Measurements from ENCODE around the gene IGSF11. TPM values are rescaled to one million over a fixed set of nuclear protein-coding genes. Genes with fewer than 3 reads are reported as not detected.

The IGSF11 gene
- total and polyA plus RNA-seq, 4 experiments from 2014 or later: 0.22 to 0.44 TPM; not detected in 2

DNA sequence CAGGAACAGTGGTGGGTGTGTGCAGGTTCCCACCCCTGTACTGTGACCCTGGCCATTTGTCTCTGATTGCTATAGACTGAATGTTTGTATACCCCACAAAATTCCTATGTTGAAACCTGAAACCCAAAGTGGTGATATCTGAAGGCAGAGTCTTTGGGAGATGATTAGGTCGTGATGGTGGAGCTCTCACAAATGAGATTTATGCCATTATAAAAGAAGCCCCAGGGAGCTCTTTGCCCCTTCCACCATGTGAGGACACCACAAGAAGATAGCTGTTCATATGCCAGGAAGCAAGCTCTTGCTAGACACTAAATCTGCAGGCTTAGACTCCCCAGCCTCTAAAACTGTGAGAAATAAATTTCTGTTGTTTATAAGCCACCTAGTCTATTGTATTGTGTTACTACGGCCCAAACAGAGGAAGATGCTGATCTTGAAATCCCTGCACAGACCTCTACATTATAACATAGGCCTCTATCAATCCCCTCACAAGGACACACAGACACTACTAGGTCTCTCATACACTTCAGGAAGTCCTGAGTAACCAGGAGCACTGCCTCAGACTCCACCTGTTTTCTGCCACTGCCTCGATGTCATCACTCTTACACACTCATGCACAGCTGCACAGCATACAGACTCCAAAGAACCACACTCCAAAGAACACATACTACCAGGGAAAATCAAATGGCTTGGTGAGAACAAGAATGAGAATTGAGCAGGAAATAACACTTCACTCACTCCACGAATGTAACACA, 14.7 kb downstream of the IGSF11 start:
- Histone ChIP-seq H3K4me3 (ENCODE audit: low read length in 2 of 2) (no peak overlapping the region), H3K4me1 (ENCODE audit: insufficient read depth, low read length) (no peaks in the 10 kb centered on the region), H3K27me3 (ENCODE audit: insufficient read depth, low read length) (no peaks in the 10 kb centered on the region), H3K36me3 (ENCODE audit: insufficient read depth, low read length) (no peaks in the 10 kb centered on the region), H3K9me3 (ENCODE audit: control insufficient read depth in 1 of 2, low read length in 2 of 2) (no peaks in the 10 kb centered on the region), H3K27ac (ENCODE audit: low read depth, low read length) (no peak overlapping the region)
- Mint-ChIP-seq H3K27me3 (peaks cover 0 to 1% of the 10 kb centered on the region in 2 donors), H3K4me3 (no peak overlapping the region), H3K9me3 (no peaks in the 10 kb centered on the region), H3K4me1 (peaks cover 0 to 2% (median under 1%) of the 10 kb centered on the region in 4 donors), H3K36me3 (no peaks in the 10 kb centered on the region), H3K27ac (no peak overlapping the region)
- POLR2A ChIA-PET (ENCODE audit: partially characterized antibody): no interaction called here
- CTCF ChIA-PET (ENCODE audit: partially characterized antibody): interaction anchor here (1.0 to 2.4 kb wide), 2 partner anchors 15 to 138 kb away, joined by 3 to 17 read pairs; partner anchors contain the start of gene IGSF11
- intact Hi-C loops (cut with micrococcal nuclease): no loop called here
- DNase-seq: no peak

DNA sequence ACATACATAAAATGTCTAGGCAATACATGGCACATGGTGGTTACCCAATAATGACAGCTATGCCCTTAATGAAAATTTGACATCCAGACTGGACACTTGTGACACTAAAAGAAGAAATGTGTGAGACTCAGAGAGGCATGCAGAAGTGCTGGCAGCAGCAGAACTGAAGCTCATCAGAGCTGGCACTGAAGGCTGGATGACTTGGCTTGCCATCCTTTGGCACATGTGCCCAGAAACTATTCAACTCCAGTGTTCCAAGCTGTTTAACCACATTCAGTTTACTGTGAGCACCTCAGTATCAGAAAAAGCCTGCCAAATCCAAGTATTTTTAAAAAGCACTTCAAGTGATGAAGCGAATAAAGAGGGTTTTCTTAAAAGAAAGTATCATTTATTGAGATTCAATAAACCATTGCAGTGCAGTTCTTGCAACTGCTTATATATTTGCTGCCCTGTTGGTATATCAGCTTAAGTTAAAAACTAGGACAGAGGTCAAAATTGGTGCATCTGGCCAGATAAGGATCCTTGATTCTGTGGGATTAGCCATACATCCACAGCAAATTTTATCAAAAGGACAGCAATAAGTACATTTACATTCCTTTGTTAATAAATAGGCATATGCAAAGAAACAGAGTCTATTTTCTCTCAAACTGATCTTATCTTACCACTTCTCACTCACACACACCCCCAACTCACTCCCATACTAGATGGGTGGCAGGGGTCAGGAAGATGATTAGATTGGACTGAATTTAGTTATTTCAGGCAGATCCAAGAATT, 15.8 kb downstream of the IGSF11 start:
- intact Hi-C loops (cut with micrococcal nuclease): no loop called here
- Histone ChIP-seq H3K9me3 (ENCODE audit: control insufficient read depth in 1 of 2, low read length in 2 of 2) (no peaks in the 10 kb centered on the region), H3K4me3 (ENCODE audit: low read length in 2 of 2) (no peak overlapping the region), H3K36me3 (ENCODE audit: insufficient read depth, low read length) (no peaks in the 10 kb centered on the region), H3K4me1 (ENCODE audit: insufficient read depth, low read length) (no peaks in the 10 kb centered on the region), H3K27me3 (ENCODE audit: insufficient read depth, low read length) (no peaks in the 10 kb centered on the region), H3K27ac (ENCODE audit: low read depth, low read length) (no peak overlapping the region)
- Mint-ChIP-seq H3K4me1 (peaks cover 0 to 2% (median under 1%) of the 10 kb centered on the region in 4 donors), H3K27me3 (peaks cover 0 to 1% of the 10 kb centered on the region in 2 donors), H3K4me3 (no peak overlapping the region), H3K36me3 (no peaks in the 10 kb centered on the region), H3K27ac (no peak overlapping the region), H3K9me3 (no peaks in the 10 kb centered on the region)
- ChIA-PET CTCF (ENCODE audit: partially characterized antibody) (interaction anchor here (1.0 to 2.4 kb wide), 3 partner anchors 16 to 137 kb away, joined by 3 to 17 read pairs (median 6); partner anchors contain the start of gene IGSF11), POLR2A (ENCODE audit: partially characterized antibody) (no interaction called here)
- DNase-seq: no peak

DNA sequence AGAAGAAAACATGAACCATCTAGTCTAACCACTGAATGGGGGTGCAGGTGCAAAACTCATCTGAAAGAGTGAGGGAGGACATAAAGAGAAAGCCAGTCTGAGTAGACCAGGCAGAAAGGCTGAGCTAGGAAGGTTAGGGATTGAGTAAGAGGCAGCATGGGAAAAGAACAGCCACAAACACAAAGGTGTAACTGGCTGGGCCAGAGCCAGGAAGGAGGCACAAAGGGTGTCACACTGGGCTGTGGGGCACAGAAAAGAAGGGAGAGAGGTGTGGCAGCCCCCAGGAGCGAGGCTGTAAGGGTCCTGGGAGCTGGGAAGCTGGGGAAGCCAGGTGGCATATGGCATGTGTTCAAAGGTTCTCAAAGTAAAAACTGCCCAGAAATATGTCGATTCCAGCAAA, 18.7 kb downstream of the IGSF11 start:
- Histone ChIP-seq H3K27me3 (ENCODE audit: insufficient read depth, low read length) (no peaks in the 10 kb centered on the region), H3K4me3 (ENCODE audit: low read length in 2 of 2) (no peak overlapping the region), H3K4me1 (ENCODE audit: insufficient read depth, low read length) (no peaks in the 10 kb centered on the region), H3K36me3 (ENCODE audit: insufficient read depth, low read length) (no peaks in the 10 kb centered on the region), H3K9me3 (ENCODE audit: control insufficient read depth in 1 of 2, low read length in 2 of 2) (no peaks in the 10 kb centered on the region), H3K27ac (ENCODE audit: low read depth, low read length) (no peak overlapping the region)
- H3K36me3 Mint-ChIP-seq: no peaks in the 10 kb centered on the region
- H3K27me3 Mint-ChIP-seq: peaks cover 1 to 5% of the 10 kb centered on the region in 2 donors
- peaks cover 0 to 3% (median under 1%) of the 10 kb centered on the region in 4 donors for H3K4me1 Mint-ChIP-seq
- no peaks in the 10 kb centered on the region for H3K9me3 Mint-ChIP-seq
- H3K4me3 Mint-ChIP-seq: no peak overlapping the region
- POLR2A ChIA-PET (ENCODE audit: partially characterized antibody): no interaction called here
- CTCF ChIA-PET (ENCODE audit: partially characterized antibody): no interaction called here
- DNase-seq: no peak
- no peak overlapping the region for H3K27ac Mint-ChIP-seq
- intact Hi-C loops (cut with micrococcal nuclease): no loop called here

DNA sequence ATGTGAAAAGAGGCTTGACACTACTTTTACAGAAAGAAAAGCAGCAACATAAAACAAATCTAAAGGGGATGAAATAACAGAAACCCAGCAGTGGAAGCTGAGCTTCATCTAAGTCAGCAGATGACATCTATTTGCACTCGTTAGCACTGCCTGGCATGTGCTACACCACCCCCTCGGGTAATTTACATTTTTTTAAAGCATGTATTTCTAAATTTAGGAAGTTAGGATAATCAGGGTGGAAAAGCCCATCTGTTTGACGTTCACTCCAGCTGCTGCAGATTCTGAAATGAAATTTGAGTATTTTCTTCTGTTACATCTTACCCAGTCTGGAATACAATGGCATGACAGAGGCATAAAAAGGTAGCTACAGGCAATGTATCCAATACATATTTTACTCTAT, 20.7 kb downstream of the IGSF11 start:
- no peak for DNase-seq
- Mint-ChIP-seq H3K36me3 (no peaks in the 10 kb centered on the region), H3K9me3 (peaks cover 0 to 3% (median 0%) of the 10 kb centered on the region in 8 donors), H3K27me3 (peaks cover 0 to 9% of the 10 kb centered on the region in 2 donors), H3K4me1 (peaks cover 0 to 1% (median 0%) of the 10 kb centered on the region in 4 donors), H3K4me3 (no peak overlapping the region), H3K27ac (no peak overlapping the region)
- Histone ChIP-seq H3K4me1 (ENCODE audit: insufficient read depth, low read length) (no peaks in the 10 kb centered on the region), H3K36me3 (ENCODE audit: insufficient read depth, low read length) (no peaks in the 10 kb centered on the region), H3K9me3 (ENCODE audit: control insufficient read depth in 1 of 2, low read length in 2 of 2) (no peaks in the 10 kb centered on the region), H3K27me3 (ENCODE audit: insufficient read depth, low read length) (no peaks in the 10 kb centered on the region), H3K27ac (ENCODE audit: low read depth, low read length) (no peak overlapping the region), H3K4me3 (ENCODE audit: low read length in 2 of 2) (no peak overlapping the region)
- ChIA-PET CTCF (ENCODE audit: partially characterized antibody) (interaction anchor here (1.2 kb wide), 1 partner anchor 132 kb away, joined by 3 read pairs; no protein-coding TSS in a partner anchor), POLR2A (ENCODE audit: partially characterized antibody) (no interaction called here)
- intact Hi-C loops (cut with micrococcal nuclease): no loop called here

DNA sequence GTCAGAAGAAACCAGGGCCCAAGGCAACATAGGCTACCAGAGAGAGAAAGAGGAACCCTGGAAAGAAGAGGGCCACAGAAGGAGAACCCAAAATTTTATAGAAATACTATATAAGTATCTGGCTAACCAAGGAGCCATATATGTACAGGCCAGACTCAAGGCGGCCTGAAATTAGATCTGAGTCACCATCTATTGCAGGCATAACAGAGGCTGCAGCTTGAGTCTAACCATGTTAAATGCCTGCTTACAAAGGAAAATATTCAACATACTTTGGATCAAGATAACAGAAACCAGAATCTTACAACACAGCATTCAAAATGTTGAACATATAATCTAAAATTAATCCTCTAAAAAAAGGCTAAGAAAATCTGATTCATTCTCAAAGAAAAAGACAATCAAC, 23.1 kb downstream of the IGSF11 start:
- H3K4me3 ChIP-seq (ENCODE audit: low read length in 2 of 2): no peak overlapping the region
- H3K27me3 ChIP-seq (ENCODE audit: insufficient read depth, low read length): no peaks in the 10 kb centered on the region
- Mint-ChIP-seq H3K4me1 (peaks cover 0 to 1% (median 0%) of the 10 kb centered on the region in 4 donors), H3K4me3 (no peak overlapping the region), H3K36me3 (peaks cover 0 to 7% of the 10 kb centered on the region in 2 donors), H3K27me3 (peaks cover 3 to 9% of the 10 kb centered on the region in 2 donors), H3K9me3 (peaks cover 0 to 8% (median 2%) of the 10 kb centered on the region in 8 donors), H3K27ac (no peak overlapping the region)
- no peaks in the 10 kb centered on the region for H3K36me3 ChIP-seq (ENCODE audit: insufficient read depth, low read length)
- H3K4me1 ChIP-seq (ENCODE audit: insufficient read depth, low read length): no peaks in the 10 kb centered on the region
- intact Hi-C loops (cut with micrococcal nuclease): no loop called here
- ChIA-PET CTCF (ENCODE audit: partially characterized antibody) (no interaction called here), POLR2A (ENCODE audit: partially characterized antibody) (no interaction called here)
- no peak overlapping the region for H3K27ac ChIP-seq (ENCODE audit: low read depth, low read length)
- no peak for DNase-seq
- H3K9me3 ChIP-seq (ENCODE audit: control insufficient read depth in 1 of 2, low read length in 2 of 2): no peaks in the 10 kb centered on the region

DNA sequence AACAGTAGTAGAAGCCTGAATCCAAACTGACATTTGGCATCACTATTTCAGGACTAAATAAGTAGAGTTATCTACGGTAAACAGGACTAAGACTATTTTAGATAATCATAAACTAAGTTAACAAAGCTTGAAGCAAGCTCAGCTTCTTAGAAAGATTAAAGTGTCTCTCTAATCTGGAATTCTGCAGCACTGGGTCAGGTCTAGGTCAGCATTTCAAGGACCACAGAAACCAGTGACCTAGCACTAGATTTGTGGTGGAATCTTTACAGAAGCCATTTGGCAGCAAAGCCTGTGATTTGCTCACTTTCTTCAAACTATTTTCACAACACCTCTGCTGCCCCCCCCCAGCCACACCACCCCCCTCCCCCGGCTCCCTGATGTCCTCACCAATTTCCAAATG, 37.5 kb downstream of the IGSF11 start:
- H3K9me3 Mint-ChIP-seq: peaks cover 0 to 4% (median 0%) of the 10 kb centered on the region in 8 donors
- Histone ChIP-seq H3K9me3 (ENCODE audit: control insufficient read depth in 1 of 2, low read length in 2 of 2) (no peaks in the 10 kb centered on the region), H3K27ac (ENCODE audit: low read depth, low read length) (no peak overlapping the region), H3K27me3 (ENCODE audit: insufficient read depth, low read length) (no peaks in the 10 kb centered on the region), H3K4me3 (ENCODE audit: low read length in 2 of 2) (no peak overlapping the region), H3K36me3 (ENCODE audit: insufficient read depth, low read length) (no peaks in the 10 kb centered on the region), H3K4me1 (ENCODE audit: insufficient read depth, low read length) (no peaks in the 10 kb centered on the region)
- ChIA-PET CTCF (ENCODE audit: partially characterized antibody) (no interaction called here), POLR2A (ENCODE audit: partially characterized antibody) (no interaction called here)
- H3K27me3 Mint-ChIP-seq: no peaks in the 10 kb centered on the region
- no peak for DNase-seq
- H3K4me1 Mint-ChIP-seq: peaks cover 0 to 1% (median 0%) of the 10 kb centered on the region in 4 donors
- intact Hi-C loops (cut with micrococcal nuclease): no loop called here
- no peaks in the 10 kb centered on the region for H3K36me3 Mint-ChIP-seq
- H3K27ac Mint-ChIP-seq: no peak overlapping the region
- H3K4me3 Mint-ChIP-seq: no peak overlapping the region

DNA sequence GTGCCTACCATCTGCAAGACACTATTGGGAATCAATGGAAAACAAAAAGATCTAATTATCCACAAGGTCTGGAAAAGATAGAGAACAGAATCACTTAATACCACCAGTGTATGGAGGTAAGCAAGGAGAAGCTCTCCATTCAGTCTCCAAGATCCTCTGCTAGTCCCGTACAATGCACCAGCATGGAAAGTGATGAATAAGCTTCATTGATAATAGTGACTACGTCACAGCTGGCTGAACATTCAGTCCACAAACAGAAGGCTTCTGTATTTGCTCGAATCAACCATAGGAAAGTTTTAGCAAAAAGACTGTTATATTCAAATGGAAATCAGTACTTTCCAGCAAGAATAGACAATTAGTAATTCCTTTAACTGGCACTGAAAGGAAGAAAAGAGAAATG, 42.9 kb downstream of the IGSF11 start:
- ChIA-PET POLR2A (ENCODE audit: partially characterized antibody) (no interaction called here), CTCF (ENCODE audit: partially characterized antibody) (interaction anchor here (1.1 kb wide), 1 partner anchor 107 kb away, joined by 4 read pairs; no protein-coding TSS in a partner anchor)
- Mint-ChIP-seq H3K27ac (no peak overlapping the region), H3K27me3 (peaks cover 0 to 1% of the 10 kb centered on the region in 2 donors), H3K4me3 (no peak overlapping the region), H3K9me3 (peaks cover 0 to 4% (median 0%) of the 10 kb centered on the region in 8 donors), H3K36me3 (no peaks in the 10 kb centered on the region), H3K4me1 (peaks cover 0 to 1% (median 0%) of the 10 kb centered on the region in 4 donors)
- no peak overlapping the region for H3K4me3 ChIP-seq (ENCODE audit: low read length in 2 of 2)
- DNase-seq: no peak
- H3K27me3 ChIP-seq (ENCODE audit: insufficient read depth, low read length): no peaks in the 10 kb centered on the region
- no peaks in the 10 kb centered on the region for H3K36me3 ChIP-seq (ENCODE audit: insufficient read depth, low read length)
- intact Hi-C loops (cut with micrococcal nuclease): no loop called here
- H3K9me3 ChIP-seq (ENCODE audit: control insufficient read depth in 1 of 2, low read length in 2 of 2): no peaks in the 10 kb centered on the region
- H3K27ac ChIP-seq (ENCODE audit: low read depth, low read length): no peak overlapping the region
- no peaks in the 10 kb centered on the region for H3K4me1 ChIP-seq (ENCODE audit: insufficient read depth, low read length)

Data from CD4-positive, alpha-beta memory T cell (primary cell).